HT-29 (cell line): ENCODE measurements around the gene BATF. TPM values are rescaled to one million over a fixed set of nuclear protein-coding genes. Genes with fewer than 3 reads are reported as not detected.
"Not testable (repeated sequence)": the region's sequence is repeated elsewhere in the genome, so short reads cannot be mapped to it uniquely, and the experiment has no call there.

Experiments
- DNase-seq: peaks from one replicate; pipeline ENCODE4 v3.0.0-alpha.2; 2015; ENCODE audit warnings: low spot score
- total RNA-seq: library from RNA; depleted of rRNA; stranded (reverse); fragments of >200 nt; shearing (Covaris generic); gene quantifications from 2 replicates; pipeline ENCODE4 v1.2.3, GENCODE V29; 2014; rRNA removed

BATF gene
- total RNA-seq = 1.0 and 1.3 TPM in 2 replicates

- DNase-seq = no peak
Observed at GRCh38 chr14:75522224-75522982, at the start of gene BATF. Gene BATF (plus strand): TSS chr14:75522469. CDS start chr14:75522683, 214 bp downstream.

- not testable (repeated sequence) for DNase-seq
Observed at GRCh38 chr14:75474127-75474526, 48.1 kb upstream of the BATF start.

GRCh38 chr14:75476274-75476995, 45.8 kb upstream of the BATF start:
- no peak for DNase-seq

- DNase-seq = no peak
Observed at GRCh38 chr14:75477881-75478280, 44.4 kb upstream of the BATF start.

GRCh38 chr14:75479770-75480600, 42.3 kb upstream of the BATF start:
- no peak for DNase-seq

- DNase-seq = no peak
Observed at GRCh38 chr14:75482366-75482765, 39.9 kb upstream of the BATF start.

- no peak for DNase-seq
Observed at GRCh38 chr14:75484711-75485429, 37.4 kb upstream of the BATF start.

- no peak for DNase-seq
Observed at GRCh38 chr14:75486318-75486717, 36.0 kb upstream of the BATF start.

GRCh38 chr14:75487155-75487671, 35.1 kb upstream of the BATF start:
- peak; percentile 4 for DNase-seq

GRCh38 chr14:75489480-75489837, 32.8 kb upstream of the BATF start:
- no peak for DNase-seq

GRCh38 chr14:75491376-75491978, 30.8 kb upstream of the BATF start:
- no peak for DNase-seq

- no peak for DNase-seq
Observed at GRCh38 chr14:75492832-75493591, 29.3 kb upstream of the BATF start.

- DNase-seq = no peak
Observed at GRCh38 chr14:75493592-75494087, 28.6 kb upstream of the BATF start.

GRCh38 chr14:75494896-75495295, 27.4 kb upstream of the BATF start:
- no peak for DNase-seq

GRCh38 chr14:75495399-75495798, 26.9 kb upstream of the BATF start:
- DNase-seq = no peak

- no peak for DNase-seq
Observed at GRCh38 chr14:75495882-75496281, 26.4 kb upstream of the BATF start.

- no peak for DNase-seq
Observed at GRCh38 chr14:75496755-75497154, 25.5 kb upstream of the BATF start.

- DNase-seq = no peak
Observed at GRCh38 chr14:75497191-75497590, 25.1 kb upstream of the BATF start.

- DNase-seq = no peak
Observed at GRCh38 chr14:75497701-75498100, 24.6 kb upstream of the BATF start.
